ENCODE data around the gene C7. TPM values are rescaled to one million over a fixed set of nuclear protein-coding genes. Genes with fewer than 3 reads are reported as not detected.

The C7 gene
- total RNA-seq, 2 donors from 2014 or later: 288 to 392 TPM

- intact Hi-C loops (cut with DNase I): no loop called here
- 79 to 89% methylated on average over 4 of the region's 4 CpGs for WGBS, 2 donors
- Histone ChIP-seq H3K36me3 (replicated peaks in 1 of 2; ENCODE audit: insufficient read depth in 1 of 2, low read depth in 2 of 2) (no peaks in the 10 kb centered on the region), H3K27me3 (no peaks in the 10 kb centered on the region), H3K27ac (no peak overlapping the region), H3K4me3 (no peak overlapping the region), H3K9me3 (no peaks in the 10 kb centered on the region), H3K4me1 (no peaks in the 10 kb centered on the region)
- DNase-seq (no peak), ATAC-seq (no peak)
- TF ChIP-seq POLR2A (IDR thresholded peaks at IDR 0.05) (no peak), CTCF (IDR thresholded peaks at IDR 0.05) (no peak)
Observed at GRCh38 chr5:40999966-41000365, 90.7 kb downstream of the C7 start.

- Histone ChIP-seq H3K27ac (no peak overlapping the region), H3K9me3 (no peaks in the 10 kb centered on the region), H3K4me1 (no peaks in the 10 kb centered on the region), H3K27me3 (no peaks in the 10 kb centered on the region), H3K36me3 (replicated peaks in 1 of 2; ENCODE audit: insufficient read depth in 1 of 2, low read depth in 2 of 2) (no peaks in the 10 kb centered on the region), H3K4me3 (no peak overlapping the region)
- intact Hi-C loops (cut with DNase I): no loop called here
- 32 to 42% methylated on average over 3 of the region's 3 CpGs for whole genome bisulfite sequencing, 2 donors
- no peak for TF ChIP-seq POLR2A (IDR thresholded peaks at IDR 0.05)
- ATAC-seq (no peak), DNase-seq (no peak)
Observed at GRCh38 chr5:41003670-41004376, 94.5 kb downstream of the C7 start.

- no peak overlapping the region for H3K4me3 ChIP-seq
- DNase-seq: no peak
- WGBS, 2 donors: 79 to 82% methylated on average over 7 of the region's 7 CpGs
- ATAC-seq: no peak
- intact Hi-C loops (cut with DNase I): no loop called here
- no peaks in the 10 kb centered on the region for H3K27me3 ChIP-seq
- no peak overlapping the region for H3K27ac ChIP-seq
- TF ChIP-seq CTCF (IDR thresholded peaks at IDR 0.05): no peak
- no peak for TF ChIP-seq POLR2A (IDR thresholded peaks at IDR 0.05)
- no peaks in the 10 kb centered on the region for H3K4me1 ChIP-seq
- H3K36me3 ChIP-seq (replicated peaks in 1 of 2; ENCODE audit: insufficient read depth in 1 of 2, low read depth in 2 of 2): no peaks in the 10 kb centered on the region
- H3K9me3 ChIP-seq: no peaks in the 10 kb centered on the region
Observed at GRCh38 chr5:41004931-41005330, 95.6 kb downstream of the C7 start.

GRCh38 chr5:41009232-41009631 is 99.9 kb downstream of the C7 start:
- Histone ChIP-seq H3K4me1 (no peaks in the 10 kb centered on the region), H3K9me3 (no peaks in the 10 kb centered on the region), H3K36me3 (replicated peaks in 1 of 2; ENCODE audit: insufficient read depth in 1 of 2, low read depth in 2 of 2) (no peaks in the 10 kb centered on the region), H3K27me3 (no peaks in the 10 kb centered on the region), H3K4me3 (no peak overlapping the region), H3K27ac (no peak overlapping the region)
- no peak for TF ChIP-seq CTCF (IDR thresholded peaks at IDR 0.05)
- TF ChIP-seq POLR2A (IDR thresholded peaks at IDR 0.05): no peak
- no peak for ATAC-seq
- no peak for DNase-seq
- 61 to 62% methylated on average over 4 of the region's 4 CpGs for WGBS, 2 donors
- intact Hi-C loops (cut with DNase I): no loop called here

GRCh38 chr5:41010572-41010971 is 101.3 kb downstream of the C7 start:
- no peak overlapping the region for H3K27ac ChIP-seq
- no peaks in the 10 kb centered on the region for H3K9me3 ChIP-seq
- no peak for DNase-seq
- no peak for ATAC-seq
- intact Hi-C loops (cut with DNase I): no loop called here
- H3K27me3 ChIP-seq: no peaks in the 10 kb centered on the region
- no peak overlapping the region for H3K4me3 ChIP-seq
- 82 to 85% methylated on average over 6 of the region's 6 CpGs for WGBS, 2 donors
- H3K4me1 ChIP-seq: no peaks in the 10 kb centered on the region
- TF ChIP-seq CTCF (IDR thresholded peaks at IDR 0.05) (no peak), POLR2A (IDR thresholded peaks at IDR 0.05) (no peak)
- no peaks in the 10 kb centered on the region for H3K36me3 ChIP-seq (replicated peaks in 1 of 2; ENCODE audit: insufficient read depth in 1 of 2, low read depth in 2 of 2)

Data from body of pancreas (tissue), 4 donors.